Measurements from ENCODE around the gene TCP11X2.

DNA sequence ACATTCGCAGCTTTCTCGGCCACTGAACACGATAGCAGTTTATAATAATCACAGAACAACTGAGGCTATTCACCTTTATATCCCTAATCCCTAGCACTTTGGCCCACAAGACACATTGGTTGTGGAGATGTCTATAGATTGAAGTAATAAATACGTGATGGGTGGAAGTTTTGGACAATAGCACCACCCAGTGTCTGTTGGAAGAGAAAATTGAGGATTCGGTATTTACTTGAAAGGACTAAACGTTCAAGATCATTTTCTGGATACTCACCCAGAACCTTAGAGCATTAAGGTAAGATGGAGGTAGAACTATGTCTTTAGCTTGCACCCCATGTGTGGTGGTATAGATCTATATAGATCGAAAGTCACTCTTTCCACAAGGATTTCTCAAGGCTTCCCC, 45.7 kb upstream of the TCP11X2 start:
- TF ChIP-seq GATA1 (IDR thresholded peaks at IDR 0.05; ENCODE audit: low read depth, low read length) (no peak), POLR2A (IDR thresholded peaks at IDR 0.05; ENCODE audit: low read length) (no peak)

All from erythroblast (primary cell).